H9 (cell line): ENCODE results near the gene EEF1A1. TPM values are rescaled to one million over a fixed set of nuclear protein-coding genes. Genes with fewer than 3 reads are reported as not detected.

ENCODE experiments used
- DNase-seq: peaks from one replicate; pipeline ENCODE4 v3.0.0-alpha.2; 2017
- H2AFZ ChIP-seq: one replicate; pipeline ENCODE4 v1.6.1; 2013; ENCODE audit warnings: mild to moderate bottlenecking, low read length, control low read depth, moderate library complexity
- H2AK5ac ChIP-seq: 2 replicates; pipeline ENCODE4 v1.6.1; 2013; ENCODE audit warnings: low read length, control low read depth, mixed read lengths; ENCODE audit not compliant: insufficient read length
- H2BK120ac ChIP-seq: one replicate; pipeline ENCODE4 v1.6.1; 2013; ENCODE audit warnings: low read depth, mild to moderate bottlenecking, low read length, control low read depth, inconsistent platforms; ENCODE audit not compliant: poor library complexity, severe bottlenecking
- H2BK12ac ChIP-seq: 2 replicates; pipeline ENCODE4 v1.6.1; 2013; ENCODE audit warnings: low read length, control low read depth, mixed read lengths, low read depth; ENCODE audit not compliant: insufficient read length
- H2BK15ac ChIP-seq: 2 replicates; pipeline ENCODE4 v1.6.1; 2013; ENCODE audit warnings: low read depth, low read length, control low read depth
- H2BK20ac ChIP-seq: one replicate; pipeline ENCODE4 v1.6.1; 2013; ENCODE audit warnings: low read depth, mild to moderate bottlenecking, low read length, control low read depth, inconsistent platforms; ENCODE audit not compliant: poor library complexity, severe bottlenecking
- H2BK5ac ChIP-seq: 2 replicates; pipeline ENCODE4 v1.6.1; 2013; ENCODE audit warnings: low read length, control low read depth, mixed read lengths; ENCODE audit not compliant: insufficient read length
- H3K14ac ChIP-seq: 2 replicates; pipeline ENCODE4 v1.6.1; 2013; ENCODE audit warnings: low read length, control low read depth; ENCODE audit not compliant: insufficient read depth
- H3K18ac ChIP-seq: 2 replicates; pipeline ENCODE4 v1.6.1; 2013; ENCODE audit warnings: low read depth, mild to moderate bottlenecking, mixed read lengths, low read length, control low read depth; ENCODE audit not compliant: insufficient read length
- H3K23ac ChIP-seq: 2 replicates; pipeline ENCODE4 v1.6.1; 2013; ENCODE audit warnings: low read length, control low read depth, mixed read lengths, low read depth; ENCODE audit not compliant: insufficient read length
- H3K23me2 ChIP-seq: 2 replicates; pipeline ENCODE4 v1.6.1; 2013; ENCODE audit warnings: low read depth, mild to moderate bottlenecking, mixed read lengths, low read length, control low read depth; ENCODE audit not compliant: insufficient read length, poor library complexity, severe bottlenecking
- H3K27ac ChIP-seq: 2 replicates; pipeline ENCODE4 v1.5.1; 2013; ENCODE audit warnings: low read length, control low read depth, mixed read lengths, low read depth; ENCODE audit not compliant: insufficient read length
- H3K27me3 ChIP-seq: 2 replicates; pipeline ENCODE4 v1.6.1; 2013; ENCODE audit warnings: low read length, control low read depth, inconsistent platforms; ENCODE audit not compliant: insufficient read depth
- H3K4ac ChIP-seq: 2 replicates; pipeline ENCODE4 v1.6.1; 2013; ENCODE audit warnings: low read depth, mild to moderate bottlenecking, control low read depth, inconsistent platforms, low read length, moderate library complexity
- H3K4me1 ChIP-seq: 2 replicates; pipeline ENCODE4 v1.6.1; 2013; ENCODE audit warnings: low read length, control low read depth, inconsistent platforms; ENCODE audit not compliant: insufficient read depth
- H3K4me2 ChIP-seq: 2 replicates; pipeline ENCODE4 v1.6.1; 2013; ENCODE audit warnings: low read length, control low read depth, mixed read lengths; ENCODE audit not compliant: insufficient read length, insufficient read depth
- H3K56ac ChIP-seq: 2 replicates; pipeline ENCODE4 v1.6.1; 2013; ENCODE audit warnings: low read depth, mild to moderate bottlenecking, mixed read lengths, low read length, control low read depth; ENCODE audit not compliant: insufficient read length
- H3K79me1 ChIP-seq: 2 replicates; pipeline ENCODE4 v1.6.1; 2013; ENCODE audit warnings: low read depth, mild to moderate bottlenecking, moderate library complexity, low read length, control low read depth, inconsistent platforms; ENCODE audit not compliant: insufficient read depth, poor library complexity, severe bottlenecking
- H3K79me2 ChIP-seq: 2 replicates; pipeline ENCODE4 v1.6.1; 2013; ENCODE audit warnings: low read length, control low read depth, inconsistent platforms; ENCODE audit not compliant: insufficient read depth
- H3K9ac ChIP-seq: 2 replicates; pipeline ENCODE4 v1.6.1; 2013; ENCODE audit warnings: low read length, control low read depth, mixed read lengths; ENCODE audit not compliant: insufficient read length; ENCODE audit errors: extremely low read depth
- H3K9me3 ChIP-seq: one replicate; pipeline ENCODE4 v1.6.1; 2013; ENCODE audit warnings: low read depth, low read length, inconsistent platforms; ENCODE audit not compliant: control insufficient read depth
- H3T11ph ChIP-seq: one replicate; pipeline ENCODE4 v1.6.1; 2013; ENCODE audit warnings: mild to moderate bottlenecking, low read length, control low read depth, inconsistent platforms
- H4K20me1 ChIP-seq: one replicate; pipeline ENCODE4 v1.6.1; 2013; ENCODE audit not compliant: control insufficient read depth, insufficient read length, insufficient read depth
- H4K5ac ChIP-seq: 2 replicates; pipeline ENCODE4 v1.6.1; 2013; ENCODE audit warnings: low read depth, mild to moderate bottlenecking, mixed read lengths, low read length, control low read depth; ENCODE audit not compliant: insufficient read length
- H4K8ac ChIP-seq: replicated peaks from 2 replicates; pipeline ENCODE4 v1.6.1; 2013; ENCODE audit warnings: low read length, control low read depth, mixed read lengths, low read depth; ENCODE audit not compliant: insufficient read length
- H4K91ac ChIP-seq: 2 replicates; pipeline ENCODE4 v1.6.1; 2013; ENCODE audit warnings: low read depth, mild to moderate bottlenecking, moderate library complexity, mixed read lengths, low read length, control low read depth; ENCODE audit not compliant: insufficient read length
- H3K27ac Mint-ChIP-seq, 3 experiments: 2 replicates in 2 of 3; 3 replicates in 1 of 3; pipeline ENCODE4 v1.8.0; 2020 to 2021; ENCODE audit warnings: mixed read lengths in 3 of 3, mild to moderate bottlenecking in 1 of 3, moderate library complexity in 1 of 3
- H3K27me3 Mint-ChIP-seq: 2 replicates; pipeline ENCODE4 v1.8.0; 2021; ENCODE audit warnings: low read depth, mild to moderate bottlenecking, moderate library complexity, mixed read lengths
- H3K36me3 Mint-ChIP-seq, 3 experiments: 2 replicates in 2 of 3; 3 replicates in 1 of 3; pipeline ENCODE4 v1.8.0; 2020 to 2021; ENCODE audit warnings: low read depth in 3 of 3, mixed read lengths in 3 of 3; ENCODE audit not compliant: insufficient read depth in 1 of 3
- H3K4me1 Mint-ChIP-seq, 2 experiments: 2 replicates each; pipeline ENCODE4 v1.8.0; 2020; ENCODE audit warnings: mixed read lengths in 2 of 2
- H3K4me3 Mint-ChIP-seq, 2 experiments: 2 replicates in 1 of 2; 3 replicates in 1 of 2; pipeline ENCODE4 v1.8.0; 2020 to 2021; ENCODE audit warnings: mild to moderate bottlenecking in 2 of 2, mixed read lengths in 2 of 2, moderate library complexity in 1 of 2
- H3K9me3 Mint-ChIP-seq, 2 experiments: 2 replicates in 1 of 2; 3 replicates in 1 of 2; pipeline ENCODE4 v1.8.0; 2020; ENCODE audit warnings: mild to moderate bottlenecking in 2 of 2, mixed read lengths in 2 of 2, moderate library complexity in 1 of 2
- CTCF ChIP-seq: fragments of 200-600 bp; sonication (generic); conservative IDR thresholded peaks from 3 replicates; pipeline ENCODE4 v1.8.0; 2021; ENCODE audit warnings: antibody characterized with exemption, mild to moderate bottlenecking
- WGBS: extraction: QIAGEN DNeasy Blood & Tissue Kit; methylation state at CpG from one replicate; pipeline ENCODE4 v1.1.7; 2013; ENCODE audit warnings: missing lambda C conversion rate, low lambda C conversion rate, mixed read lengths; ENCODE audit not compliant: insufficient read length; ENCODE audit errors: extremely low coverage; 5-methylcytosine and 5-hydroxymethylcytosine counted together
- total RNA-seq: library from RNA; stranded (reverse); gene quantifications from 2 replicates; pipeline ENCODE4 v1.2.1, GENCODE V29; 2021

Gene EEF1A1
- total RNA-seq, 1 experiment from 2014 or later, result 13,057 TPM

- no peak overlapping the region for H2AK5ac ChIP-seq
- H3K36me3 Mint-ChIP-seq, result no peaks in the 10 kb centered on the region
- H3K27ac ChIP-seq, result no peak overlapping the region
- H3K27me3 Mint-ChIP-seq, result no peaks in the 10 kb centered on the region
- H3K9me3 Mint-ChIP-seq, result no peaks in the 10 kb centered on the region
- H3K14ac ChIP-seq, result no peak overlapping the region
- no peak overlapping the region for H2BK20ac ChIP-seq
- H2BK5ac ChIP-seq, result no peak overlapping the region
- H3K4me1 Mint-ChIP-seq, result peaks cover 0 to 2% of the 10 kb centered on the region in 2 experiments; a peak in 1 of 4 replicates
- H3K23me2 ChIP-seq, result no peaks in the 10 kb centered on the region
- no peak for DNase-seq
- H4K5ac ChIP-seq, result peak overlapping the region; percentile 69
- no peak overlapping the region for H3K4ac ChIP-seq
- no peak overlapping the region for H3K4me2 ChIP-seq
- no peaks in the 10 kb centered on the region for H4K20me1 ChIP-seq
- no peak for TF ChIP-seq CTCF
- no peaks in the 10 kb centered on the region for H3K4me1 ChIP-seq
- no peaks in the 10 kb centered on the region for H3K79me2 ChIP-seq
- no peak overlapping the region for H4K8ac ChIP-seq
- H2BK12ac ChIP-seq, result no peak overlapping the region
- H3K9me3 ChIP-seq, result no peaks in the 10 kb centered on the region
- H2BK120ac ChIP-seq, result no peak overlapping the region
- no peak overlapping the region for H3K23ac ChIP-seq
- no peak overlapping the region for H2BK15ac ChIP-seq
- H3K79me1 ChIP-seq, result no peaks in the 10 kb centered on the region
- no peak overlapping the region for H3K18ac ChIP-seq
- H3K56ac ChIP-seq, result no peak overlapping the region
- no peak overlapping the region; a peak in 1 of 7 replicates for H3K27ac Mint-ChIP-seq
- H4K91ac ChIP-seq, result no peak overlapping the region
- no peak overlapping the region for H3K4me3 Mint-ChIP-seq
- no peak overlapping the region for H3K9ac ChIP-seq
- no CpG with 5 or more reads among the region's 7 CpGs for WGBS
- no peak overlapping the region for H3T11ph ChIP-seq
- H3K27me3 ChIP-seq, result no peaks in the 10 kb centered on the region
- no peak overlapping the region for H2AFZ ChIP-seq
Observed at GRCh38 chr6:73528897-73529296, 8.1 kb upstream of the EEF1A1 start.
